WI38 (cell line): Measurements from ENCODE around the gene PTGR1.

Source experiments
- H3K4me3 ChIP-seq: 2 replicates; pipeline ENCODE4 v1.5.1; 2011; ENCODE audit warnings: low read depth, mild to moderate bottlenecking, control low read depth, low read length
- TF ChIP-seq, protein P1 (sequence below): IDR thresholded peaks from 2 replicates; pipeline ENCODE4 v1.5.1; 2012; ENCODE audit warnings: low read depth, mild to moderate bottlenecking, control low read depth, low read length

The PTGR1 gene

GRCh38 chr9:111634860-111635259, 35.4 kb upstream of the PTGR1 start:
- H3K4me3 ChIP-seq, result no peak overlapping the region
- TF ChIP-seq, protein P1, sequence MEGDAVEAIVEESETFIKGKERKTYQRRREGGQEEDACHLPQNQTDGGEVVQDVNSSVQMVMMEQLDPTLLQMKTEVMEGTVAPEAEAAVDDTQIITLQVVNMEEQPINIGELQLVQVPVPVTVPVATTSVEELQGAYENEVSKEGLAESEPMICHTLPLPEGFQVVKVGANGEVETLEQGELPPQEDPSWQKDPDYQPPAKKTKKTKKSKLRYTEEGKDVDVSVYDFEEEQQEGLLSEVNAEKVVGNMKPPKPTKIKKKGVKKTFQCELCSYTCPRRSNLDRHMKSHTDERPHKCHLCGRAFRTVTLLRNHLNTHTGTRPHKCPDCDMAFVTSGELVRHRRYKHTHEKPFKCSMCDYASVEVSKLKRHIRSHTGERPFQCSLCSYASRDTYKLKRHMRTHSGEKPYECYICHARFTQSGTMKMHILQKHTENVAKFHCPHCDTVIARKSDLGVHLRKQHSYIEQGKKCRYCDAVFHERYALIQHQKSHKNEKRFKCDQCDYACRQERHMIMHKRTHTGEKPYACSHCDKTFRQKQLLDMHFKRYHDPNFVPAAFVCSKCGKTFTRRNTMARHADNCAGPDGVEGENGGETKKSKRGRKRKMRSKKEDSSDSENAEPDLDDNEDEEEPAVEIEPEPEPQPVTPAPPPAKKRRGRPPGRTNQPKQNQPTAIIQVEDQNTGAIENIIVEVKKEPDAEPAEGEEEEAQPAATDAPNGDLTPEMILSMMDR, result no peak

DNA sequence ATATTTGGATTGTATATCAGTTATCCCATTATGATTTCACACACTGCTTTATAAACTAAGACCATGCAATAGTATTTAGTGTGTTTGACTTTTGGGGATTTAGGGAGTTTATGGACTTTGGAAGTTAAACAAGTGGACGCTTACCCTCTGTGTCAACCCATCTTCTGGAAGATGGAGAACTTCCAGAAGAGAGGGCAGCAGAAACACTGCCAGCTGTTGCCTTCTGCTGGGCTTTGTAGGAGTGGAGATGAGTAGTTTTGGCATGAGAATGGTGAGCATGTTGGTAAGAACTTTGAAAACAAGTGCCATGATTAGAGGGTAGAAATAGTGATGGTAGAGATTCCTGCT, 33.9 kb upstream of the PTGR1 start:
- no peak overlapping the region for H3K4me3 ChIP-seq
- TF ChIP-seq, protein P1, result no peak

DNA sequence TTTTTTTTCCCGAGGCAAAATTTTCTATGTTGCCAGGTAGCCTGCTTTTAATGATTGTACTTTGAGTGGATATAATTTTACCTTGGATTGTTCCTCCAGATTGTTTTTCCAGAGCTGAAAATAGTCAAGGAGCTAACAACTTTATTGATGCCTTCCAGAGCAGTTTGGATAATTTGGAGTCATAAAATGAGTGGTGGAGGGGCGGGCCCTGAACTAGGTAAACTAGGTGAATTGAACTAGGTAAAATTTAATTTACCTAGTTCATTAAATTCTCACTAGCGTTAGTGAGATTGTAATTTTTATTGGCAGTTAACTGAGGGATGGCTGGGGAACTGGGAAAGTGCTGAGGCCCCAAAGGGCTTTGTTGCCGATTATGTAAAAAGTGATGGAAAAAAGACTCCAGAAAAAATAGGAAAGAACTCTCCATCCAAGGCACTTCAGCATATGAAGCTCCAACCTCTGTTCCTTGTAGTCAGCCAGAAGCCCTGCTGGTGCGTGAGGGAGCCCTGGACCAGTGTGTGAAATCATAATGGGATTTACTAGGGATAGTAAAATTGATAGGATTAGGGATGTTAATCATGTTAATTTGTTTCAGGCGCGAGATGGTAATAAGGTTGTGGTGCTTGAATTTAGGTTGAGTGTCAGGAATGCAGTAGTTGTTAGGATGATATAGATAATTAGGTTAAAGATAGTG, 33.4 kb upstream of the PTGR1 start:
- H3K4me3 ChIP-seq, result peak overlapping the region; percentile 90
- TF ChIP-seq, protein P1, result no peak

DNA sequence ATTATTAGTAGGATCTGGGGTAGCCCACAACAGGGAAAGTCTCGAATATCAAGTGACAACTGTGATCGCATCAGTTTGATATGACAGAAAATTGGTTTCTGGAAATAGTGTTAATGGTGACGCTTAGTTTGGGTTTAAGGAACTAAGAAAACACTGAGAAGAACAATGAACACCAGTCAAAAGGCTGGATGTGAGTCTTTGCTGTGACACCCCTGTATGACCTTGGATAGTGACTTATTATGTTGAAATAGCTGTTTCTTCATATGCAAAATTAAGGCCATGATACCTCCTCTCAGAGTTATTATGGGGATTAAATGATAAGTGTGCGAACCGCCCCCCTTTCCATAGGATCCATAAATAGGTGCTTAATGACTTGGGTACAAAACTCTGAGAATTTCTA, 32.6 kb upstream of the PTGR1 start:
- TF ChIP-seq, protein P1, result no peak

GRCh38 chr9:111631214-111631971, 31.9 kb upstream of the PTGR1 start, which contains the start of gene DNAJC25:
Gene DNAJC25 (plus strand): TSS chr9:111631334. CDS start chr9:111631408, 74 bp downstream.
- TF ChIP-seq, protein P1, result no peak
- peak within 1 kb of the TSS; percentile 90 for H3K4me3 ChIP-seq

More for the DNA sequence above, 32.6 kb upstream of the PTGR1 start:
- peak overlapping the region; percentile 90 for H3K4me3 ChIP-seq

- peak overlapping the region; percentile 90 for H3K4me3 ChIP-seq
- TF ChIP-seq, protein P1, result no peak
Measured at GRCh38 chr9:111630964-111631213, 31.4 kb upstream of the PTGR1 start.

DNA sequence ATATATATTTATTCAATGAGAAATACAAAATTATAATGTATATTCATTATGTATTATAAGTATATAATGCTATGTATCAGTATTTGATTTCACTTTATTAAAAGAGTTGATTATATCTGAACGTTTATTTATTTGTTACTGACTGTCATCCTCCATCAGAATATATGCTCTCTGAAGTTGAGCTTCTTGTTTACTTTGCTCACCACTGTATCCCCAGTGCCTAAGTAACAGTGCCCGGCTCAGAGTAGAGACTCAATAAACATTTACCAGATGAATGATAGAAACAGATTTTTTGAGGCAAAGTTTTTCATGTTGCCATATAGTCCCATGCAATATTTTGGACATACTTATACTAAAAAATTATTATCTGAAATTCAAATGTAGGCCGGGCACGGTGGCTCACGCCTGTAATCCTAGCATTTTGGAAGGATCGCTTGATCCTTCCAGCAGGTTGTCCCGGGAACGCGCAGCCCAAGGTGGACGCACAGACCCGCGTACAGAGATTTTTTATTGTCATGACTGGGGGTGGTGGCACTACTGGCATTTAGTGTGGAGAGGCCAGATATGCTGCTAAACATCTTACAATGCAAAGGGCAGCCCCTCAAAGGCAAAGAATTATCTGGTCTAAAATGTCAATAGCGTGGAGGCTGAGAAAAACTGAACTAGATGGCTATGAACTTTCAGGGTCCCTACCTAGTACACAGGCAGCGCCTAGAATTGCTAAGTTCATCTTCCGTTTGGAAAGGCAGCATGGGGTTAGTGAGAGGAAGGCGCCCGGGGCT, 30.9 kb upstream of the PTGR1 start:
- TF ChIP-seq, protein P1, result no peak
- H3K4me3 ChIP-seq, result peak overlapping the region; percentile 90
